Upper lobe of left lung (tissue), 4 donors: Measurements from ENCODE around the gene LRP8.

Experiments used
- EP300 ChIP-seq, 4 donors: sonication (generic); formaldehyde crosslinking; IDR thresholded peaks; one replicate each; pipeline ENCODE4 v1.5.1; 2017; ENCODE audit warnings: antibody characterized with exemption in 4 of 4, control low read depth in 2 of 4
- POLR2A ChIP-seq, 4 donors: fragments of 450-650 bp; IDR thresholded peaks; one replicate each; pipeline ENCODE4 v1.5.1; 2016 to 2017; ENCODE audit warnings: antibody characterized with exemption in 4 of 4, mild to moderate bottlenecking in 2 of 4
- POLR2AphosphoS5 ChIP-seq, 2 donors: sonication (generic); formaldehyde crosslinking; IDR thresholded peaks; one replicate each; pipeline ENCODE4 v1.5.1; 2017; ENCODE audit warnings: antibody characterized with exemption in 2 of 2
- TF ChIP-seq, protein P1 (sequence below), 6 experiments: fragments of 450-650 bp in 4 of 6; fragments of 200-600 bp in 2 of 6; sonication (generic) in 2 of 6; IDR thresholded peaks; one replicate each; pipeline ENCODE4 v1.5.1; 2016 to 2019; ENCODE audit warnings: antibody characterized with exemption in 6 of 6

DNA sequence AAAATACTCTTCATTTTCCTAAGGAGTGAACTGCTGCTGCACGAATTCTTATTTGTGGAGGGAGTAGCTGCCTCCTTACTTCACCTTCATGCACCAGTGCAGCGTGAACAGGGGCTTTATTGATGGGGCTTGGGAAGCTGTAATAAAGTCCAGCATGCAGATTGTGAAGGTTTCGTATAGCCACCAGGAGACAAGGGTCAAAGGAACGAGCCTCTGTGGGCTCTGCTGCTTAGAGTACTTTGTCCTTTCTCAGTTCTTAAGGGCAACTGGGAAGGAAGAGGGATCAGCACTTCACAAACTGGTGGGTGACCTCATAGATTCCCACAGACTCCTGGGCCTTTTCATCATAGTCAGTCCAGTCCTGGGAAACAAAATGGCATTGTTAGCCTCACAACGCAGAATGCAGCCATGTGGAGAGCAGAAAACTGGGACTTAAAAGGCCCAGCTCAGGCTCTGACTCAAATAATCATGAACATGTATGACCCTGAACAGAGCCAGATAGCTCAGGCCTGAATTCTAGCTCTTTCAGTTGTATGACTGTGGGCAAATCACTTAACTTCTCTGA lies 113.4 kb downstream of the LRP8 start:
- TF ChIP-seq, protein P1, sequence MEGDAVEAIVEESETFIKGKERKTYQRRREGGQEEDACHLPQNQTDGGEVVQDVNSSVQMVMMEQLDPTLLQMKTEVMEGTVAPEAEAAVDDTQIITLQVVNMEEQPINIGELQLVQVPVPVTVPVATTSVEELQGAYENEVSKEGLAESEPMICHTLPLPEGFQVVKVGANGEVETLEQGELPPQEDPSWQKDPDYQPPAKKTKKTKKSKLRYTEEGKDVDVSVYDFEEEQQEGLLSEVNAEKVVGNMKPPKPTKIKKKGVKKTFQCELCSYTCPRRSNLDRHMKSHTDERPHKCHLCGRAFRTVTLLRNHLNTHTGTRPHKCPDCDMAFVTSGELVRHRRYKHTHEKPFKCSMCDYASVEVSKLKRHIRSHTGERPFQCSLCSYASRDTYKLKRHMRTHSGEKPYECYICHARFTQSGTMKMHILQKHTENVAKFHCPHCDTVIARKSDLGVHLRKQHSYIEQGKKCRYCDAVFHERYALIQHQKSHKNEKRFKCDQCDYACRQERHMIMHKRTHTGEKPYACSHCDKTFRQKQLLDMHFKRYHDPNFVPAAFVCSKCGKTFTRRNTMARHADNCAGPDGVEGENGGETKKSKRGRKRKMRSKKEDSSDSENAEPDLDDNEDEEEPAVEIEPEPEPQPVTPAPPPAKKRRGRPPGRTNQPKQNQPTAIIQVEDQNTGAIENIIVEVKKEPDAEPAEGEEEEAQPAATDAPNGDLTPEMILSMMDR (IDR thresholded peaks at IDR 0.05): no peak
- TF ChIP-seq EP300 (IDR thresholded peaks at IDR 0.05): no peak
- no peak for TF ChIP-seq POLR2A (IDR thresholded peaks at IDR 0.05)
- TF ChIP-seq POLR2AphosphoS5 (IDR thresholded peaks at IDR 0.05): no peak
